HuH-7 (cell line): ENCODE results near the gene SH3RF1.

Experiments used
- DNase-seq: peaks from one replicate; pipeline ENCODE4 v3.0.0; 2011; ENCODE audit warnings: low spot score

Gene SH3RF1

DNA sequence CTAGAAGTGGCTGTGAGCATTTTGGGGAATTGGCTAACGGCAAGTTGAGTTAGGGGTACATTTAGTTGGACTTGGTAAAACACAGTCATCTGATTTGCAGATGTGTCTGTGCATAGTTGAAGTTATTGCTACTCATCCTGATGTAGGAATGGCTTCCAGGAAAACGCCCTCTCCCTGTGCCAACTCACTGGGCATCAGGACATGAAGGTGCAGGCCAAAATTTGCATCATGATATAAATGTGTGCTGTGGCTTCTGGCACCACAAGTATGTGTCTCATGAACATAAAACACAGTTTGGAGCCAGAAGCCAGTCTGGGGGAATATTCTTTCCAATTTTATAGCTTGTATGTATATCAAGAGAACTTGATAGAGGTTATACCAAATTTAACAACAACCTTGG, 206.5 kb downstream of the SH3RF1 start:
- DNase-seq, result no peak

DNA sequence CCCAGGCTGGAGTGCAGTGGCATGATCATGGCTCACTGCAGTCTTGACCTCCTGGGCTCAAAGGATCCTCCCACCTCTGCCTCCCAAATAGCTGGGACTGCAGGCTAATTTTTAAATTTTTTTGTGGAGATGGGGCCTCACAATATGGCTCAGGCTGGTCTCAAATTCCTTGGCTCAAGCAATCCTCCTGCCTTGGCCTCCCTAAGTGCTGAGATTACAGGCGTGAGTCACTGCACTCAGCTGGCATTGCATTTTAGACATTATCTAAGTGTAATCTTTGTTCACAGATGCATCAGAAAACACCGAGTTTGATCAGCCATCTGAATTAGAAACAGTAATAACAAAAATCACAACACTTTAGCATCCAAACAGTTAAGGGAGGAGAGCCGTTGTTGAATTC, 207.3 kb downstream of the SH3RF1 start:
- DNase-seq, result no peak

DNA sequence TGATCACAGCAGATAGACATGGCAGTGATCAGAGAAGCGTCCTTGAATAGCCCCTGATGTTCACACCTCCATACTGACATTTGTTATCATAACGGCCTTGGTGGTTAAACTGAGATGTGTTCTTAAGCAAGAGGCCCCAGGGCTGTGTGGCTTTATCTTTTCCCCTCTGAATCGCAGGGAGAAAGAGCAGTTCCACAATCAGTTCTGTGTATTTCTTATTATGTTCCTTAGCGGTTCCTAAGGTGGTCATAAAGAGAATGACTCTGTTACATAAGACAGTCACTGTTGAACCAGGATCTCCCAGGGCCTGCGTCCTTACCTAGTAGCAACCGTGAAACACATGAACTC, 207.9 kb downstream of the SH3RF1 start:
- no peak for DNase-seq

DNA sequence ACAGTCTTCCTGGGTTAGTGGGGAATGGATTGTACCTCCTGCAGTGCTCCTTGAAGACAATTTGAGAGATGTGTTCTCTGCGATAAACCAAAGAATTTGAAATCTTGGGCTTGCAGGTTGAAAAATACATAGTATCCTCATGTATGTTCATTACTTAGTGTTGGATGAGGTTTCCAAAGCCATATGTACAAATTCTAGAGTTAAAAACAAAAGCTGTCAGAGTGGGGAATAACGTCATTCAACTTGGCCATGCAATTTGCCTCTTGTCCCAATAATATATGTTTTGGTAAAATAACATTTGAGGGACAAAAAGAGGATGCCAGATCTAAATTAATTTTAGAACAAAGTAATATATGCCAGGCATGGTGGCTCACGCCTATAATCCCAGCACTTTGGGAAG, 209.4 kb downstream of the SH3RF1 start:
- no peak for DNase-seq

DNA sequence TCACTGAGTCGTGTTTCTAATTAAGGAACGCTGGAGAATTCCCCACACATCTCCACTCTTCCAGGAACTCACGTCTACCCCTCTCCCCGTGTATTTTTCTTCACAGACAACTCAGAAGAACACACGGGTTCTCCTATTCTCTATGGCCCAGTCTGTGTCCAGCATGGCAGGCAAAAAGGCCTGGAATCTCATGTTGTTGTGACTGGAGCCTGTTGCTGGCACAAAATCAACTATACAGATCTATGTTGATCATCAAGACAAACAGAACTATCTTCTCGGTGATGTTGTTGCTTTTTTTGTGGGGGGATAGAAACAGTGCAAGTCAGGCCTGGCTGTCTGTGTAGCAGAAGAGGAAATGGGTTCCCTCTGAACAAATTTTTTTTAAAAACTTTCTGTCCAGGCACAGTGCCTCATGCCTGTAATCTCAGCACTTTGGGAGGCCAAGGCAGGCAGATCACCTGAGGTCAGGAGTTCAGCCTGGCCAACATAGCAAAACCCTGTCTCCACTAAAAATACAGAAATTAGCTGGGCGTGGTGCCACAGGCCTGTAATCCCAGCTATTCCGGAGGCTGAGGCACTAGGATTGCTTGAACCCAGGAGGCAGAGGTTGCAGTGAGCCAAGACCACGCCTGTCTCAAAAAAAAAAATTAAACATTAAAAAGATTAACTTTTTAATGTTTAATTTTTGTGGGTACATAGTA, 210.2 kb downstream of the SH3RF1 start:
- DNase-seq, result no peak

DNA sequence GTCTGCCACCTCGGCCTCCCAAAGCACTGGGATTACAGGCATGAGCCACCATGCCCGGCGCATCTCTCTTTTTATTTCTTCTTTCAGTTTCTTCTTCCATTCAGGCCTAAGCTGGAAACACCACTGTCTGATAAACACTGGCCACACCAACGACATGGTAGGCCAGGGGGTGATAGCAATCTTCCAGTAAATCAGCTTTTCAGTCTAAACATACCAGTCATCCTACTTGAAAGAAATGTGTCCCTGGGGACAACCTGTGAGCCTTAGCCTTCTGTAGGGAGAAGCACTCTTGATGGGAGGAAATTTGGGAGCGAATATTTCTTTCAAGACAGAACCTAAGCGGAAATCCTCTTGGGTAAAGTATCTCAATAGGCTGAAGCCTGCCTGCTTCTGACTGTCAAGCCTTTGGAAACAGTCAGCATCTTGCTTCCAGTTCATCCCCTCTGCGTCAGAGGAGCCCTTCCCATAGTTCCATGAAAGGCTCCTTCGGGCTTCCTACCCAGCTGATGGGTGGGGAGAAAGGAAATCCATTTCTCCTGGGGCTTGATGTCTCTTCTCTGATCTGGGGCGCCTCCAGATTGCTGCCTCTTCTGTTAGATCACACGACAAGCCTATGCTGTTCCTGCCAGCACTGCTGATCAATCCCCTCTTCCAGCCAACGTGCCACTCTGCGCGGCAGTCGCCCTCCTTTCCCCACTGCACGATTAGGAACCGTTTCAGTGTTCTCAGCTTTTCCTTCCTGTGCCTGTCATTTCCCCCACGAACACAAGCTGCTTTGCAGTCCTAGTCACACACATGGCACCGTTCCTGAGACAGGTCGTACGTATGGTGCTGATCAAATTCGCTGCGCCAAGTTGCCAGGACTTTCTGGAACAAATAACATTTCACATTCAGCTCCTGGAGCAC, 211.2 kb downstream of the SH3RF1 start:
- no peak for DNase-seq

DNA sequence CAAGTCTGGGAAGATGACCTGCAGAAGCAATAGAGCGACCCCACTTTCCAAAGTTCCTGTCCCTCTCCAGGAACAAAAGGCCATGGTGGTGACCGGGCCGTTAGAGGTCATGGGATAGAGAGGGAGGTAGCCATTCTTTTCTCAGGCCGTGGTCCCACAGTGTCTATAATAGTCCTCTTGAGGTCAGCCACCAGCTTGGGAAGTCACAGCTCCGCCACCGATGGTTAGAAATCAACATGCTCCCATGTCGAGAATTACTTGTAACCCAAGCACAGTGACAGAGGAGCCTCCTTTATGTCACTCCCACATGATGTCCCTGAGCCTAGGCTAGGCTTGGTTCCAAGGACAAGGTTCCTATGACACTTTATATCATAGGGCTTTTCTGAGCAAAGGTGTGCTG, 212.4 kb downstream of the SH3RF1 start:
- DNase-seq, result no peak

DNA sequence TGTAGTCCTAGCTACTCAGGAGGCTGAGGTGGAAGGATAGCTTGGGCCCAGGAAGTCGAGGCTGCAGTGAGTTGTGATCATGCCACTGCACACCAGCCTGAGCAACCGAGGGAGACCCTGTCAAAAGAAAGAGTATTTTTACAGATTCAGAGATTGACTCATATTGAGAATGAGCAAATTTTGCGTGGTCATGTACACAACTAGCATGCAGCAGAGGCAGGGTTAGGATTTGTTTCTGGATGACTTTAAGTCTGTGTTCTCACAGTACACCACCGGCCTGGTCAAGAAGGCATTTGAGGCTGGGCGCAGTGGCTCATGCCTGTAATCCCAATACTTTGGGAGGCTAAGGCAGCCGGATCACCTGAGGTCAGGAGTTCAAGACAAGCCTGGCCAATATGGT, 215.9 kb downstream of the SH3RF1 start:
- no peak for DNase-seq

DNA sequence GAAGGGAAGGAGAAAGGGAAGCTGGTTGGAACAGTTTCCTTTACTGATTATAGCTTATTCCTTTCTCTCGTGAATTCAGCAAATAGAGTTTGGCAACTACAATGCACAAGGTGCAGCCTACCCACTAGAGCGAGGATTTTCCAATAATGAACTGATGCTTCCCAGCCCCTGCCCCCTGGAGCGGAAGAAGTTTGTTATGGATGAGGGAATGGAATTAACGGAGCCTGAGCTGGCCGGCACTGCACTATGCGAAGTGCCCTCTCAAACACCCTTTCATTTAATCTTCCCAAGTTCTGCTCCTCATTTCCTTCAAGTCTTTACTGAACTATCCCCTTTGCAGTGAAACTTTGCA, 218.2 kb downstream of the SH3RF1 start:
- no peak for DNase-seq

DNA sequence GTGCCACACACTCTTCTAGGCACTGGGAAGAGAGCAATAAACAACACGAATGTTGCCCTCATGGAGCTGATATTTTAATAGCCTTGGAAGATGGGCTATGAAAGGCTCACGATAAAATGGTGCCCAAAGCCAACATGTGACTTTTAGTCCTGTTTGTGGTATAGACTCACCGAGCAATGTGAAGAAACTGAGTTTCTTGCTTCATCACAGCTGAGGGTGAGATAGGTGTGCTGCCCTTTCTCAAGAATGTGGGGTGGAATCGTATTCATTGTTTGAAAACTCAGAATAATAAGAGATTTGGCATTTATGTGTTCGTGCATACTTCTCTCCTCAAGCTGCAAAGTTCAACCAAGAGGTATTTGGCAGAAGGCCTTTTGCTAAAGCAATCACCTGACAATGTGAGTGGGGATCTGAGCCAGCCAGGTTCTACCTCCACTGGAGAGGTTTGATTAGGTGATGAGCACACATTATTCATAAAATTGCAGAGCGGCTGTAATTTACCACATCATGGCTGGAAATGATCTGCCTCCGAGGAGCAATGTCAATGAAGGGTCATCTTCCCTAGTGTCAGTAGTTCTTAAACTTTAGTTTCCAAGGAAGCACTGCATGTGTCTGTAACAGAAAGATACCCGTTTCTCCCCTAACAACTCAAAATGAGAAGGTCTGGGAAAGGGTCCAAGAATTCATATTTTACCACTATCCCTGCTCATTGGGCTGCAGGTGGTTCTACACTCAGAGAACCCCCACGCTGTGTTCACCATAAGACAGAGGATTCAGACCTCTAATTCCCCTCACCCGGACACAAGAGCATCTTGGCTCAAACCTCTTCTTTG, 218.8 kb downstream of the SH3RF1 start:
- DNase-seq, result no peak

DNA sequence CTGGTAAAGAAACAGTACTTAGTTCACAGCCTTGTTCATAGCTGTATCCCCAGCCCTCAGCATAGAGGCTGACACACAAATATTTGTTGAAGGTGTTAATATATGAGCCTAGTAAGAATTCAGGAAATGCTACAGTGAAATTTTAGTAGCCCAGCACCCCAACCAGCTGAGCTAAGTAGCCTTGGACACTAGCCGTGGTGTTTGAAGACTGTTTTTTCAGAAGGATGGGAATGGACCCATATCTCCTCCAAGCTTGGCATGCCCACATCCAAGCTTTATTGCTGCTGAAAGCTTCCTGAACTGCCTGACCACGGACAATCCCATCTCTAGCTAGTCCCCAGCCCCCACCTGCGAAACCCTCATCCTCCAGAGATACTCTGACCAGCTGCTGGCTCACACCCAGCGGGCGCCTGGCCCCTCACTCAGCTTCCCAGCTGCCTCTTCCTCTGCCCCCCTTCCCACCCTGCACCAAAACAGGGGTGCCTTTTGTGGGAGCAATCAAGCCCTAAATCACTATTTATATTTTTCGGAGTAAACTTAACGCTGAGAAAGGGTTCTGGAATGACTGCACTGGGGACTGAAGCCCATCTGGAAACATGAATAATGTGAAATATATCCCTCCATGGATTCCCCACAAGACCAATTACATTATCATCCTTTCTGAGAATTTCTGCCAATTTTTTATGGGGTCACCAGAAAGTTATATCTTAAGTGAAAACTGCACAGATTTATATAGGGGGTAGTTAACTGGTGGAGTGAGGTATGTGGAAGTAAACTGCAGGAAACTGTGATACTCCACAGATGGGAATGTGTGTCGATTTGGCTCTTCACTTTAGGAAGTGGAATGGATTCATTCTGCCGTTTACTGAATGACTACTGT, 219.6 kb downstream of the SH3RF1 start:
- no peak for DNase-seq

DNA sequence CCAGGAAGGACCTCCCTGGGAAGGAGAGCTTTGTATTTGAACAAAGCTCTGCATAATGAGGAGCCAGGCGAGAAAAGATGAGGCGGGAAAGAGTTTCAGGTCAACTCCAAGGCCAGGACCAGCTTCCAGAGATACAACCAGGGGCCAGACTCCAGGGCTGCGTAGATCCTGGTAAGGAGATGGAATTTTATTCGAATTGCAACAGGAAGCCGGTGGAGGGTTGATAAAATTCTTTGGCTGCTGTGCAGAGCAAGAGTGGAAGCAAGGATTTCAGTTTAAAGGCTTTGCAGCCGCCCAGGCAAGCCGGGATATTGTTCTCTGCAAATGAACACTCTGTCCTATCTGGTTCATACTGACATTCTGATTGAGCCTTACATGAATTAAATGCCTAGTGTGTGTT, 220.5 kb downstream of the SH3RF1 start:
- no peak for DNase-seq

DNA sequence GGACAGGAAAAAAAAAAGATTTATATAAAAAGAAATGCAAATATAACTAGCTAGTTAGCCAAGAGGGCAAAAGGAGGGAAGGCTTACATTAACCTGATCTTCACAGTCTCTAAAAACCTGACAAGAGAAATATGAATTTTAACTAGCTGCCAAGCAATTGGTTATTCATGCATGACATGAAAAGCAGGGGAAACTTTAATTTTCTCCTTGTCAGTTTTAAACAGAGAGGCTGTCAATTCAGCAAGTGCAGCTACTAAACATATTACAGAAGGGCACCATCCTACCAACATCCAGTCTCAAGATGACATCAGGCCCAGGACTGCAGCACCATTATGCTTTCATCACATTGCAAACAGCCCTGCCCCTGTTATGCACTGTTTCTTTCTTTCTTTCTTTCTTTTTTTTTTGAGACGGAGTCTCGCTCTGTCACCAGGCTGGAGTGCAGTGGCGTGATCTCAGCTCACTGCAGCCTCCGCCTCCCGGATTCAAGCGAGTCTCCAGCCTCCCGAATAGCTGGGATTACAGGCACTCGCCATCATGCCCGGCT, 221.8 kb downstream of the SH3RF1 start:
- no peak for DNase-seq

DNA sequence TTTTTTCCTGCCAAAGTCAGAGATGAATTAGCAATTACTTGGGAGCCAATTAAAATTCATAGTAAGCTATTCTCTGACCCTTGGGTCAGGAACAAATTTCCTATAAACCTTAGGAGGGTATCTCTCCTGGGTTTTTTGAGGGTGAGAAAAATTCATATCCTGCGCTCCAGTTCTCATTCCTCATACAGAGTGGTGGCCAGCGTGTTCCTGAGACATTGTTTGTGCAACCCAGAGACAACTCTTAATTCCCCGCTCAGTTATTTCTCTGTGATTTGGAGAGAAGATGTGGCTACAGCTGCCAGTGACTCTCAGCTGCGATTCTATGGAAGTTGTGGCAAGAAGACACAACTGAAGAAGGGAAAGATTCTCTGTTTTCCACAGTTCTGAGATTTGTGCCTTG, 222.8 kb downstream of the SH3RF1 start:
- no peak for DNase-seq

DNA sequence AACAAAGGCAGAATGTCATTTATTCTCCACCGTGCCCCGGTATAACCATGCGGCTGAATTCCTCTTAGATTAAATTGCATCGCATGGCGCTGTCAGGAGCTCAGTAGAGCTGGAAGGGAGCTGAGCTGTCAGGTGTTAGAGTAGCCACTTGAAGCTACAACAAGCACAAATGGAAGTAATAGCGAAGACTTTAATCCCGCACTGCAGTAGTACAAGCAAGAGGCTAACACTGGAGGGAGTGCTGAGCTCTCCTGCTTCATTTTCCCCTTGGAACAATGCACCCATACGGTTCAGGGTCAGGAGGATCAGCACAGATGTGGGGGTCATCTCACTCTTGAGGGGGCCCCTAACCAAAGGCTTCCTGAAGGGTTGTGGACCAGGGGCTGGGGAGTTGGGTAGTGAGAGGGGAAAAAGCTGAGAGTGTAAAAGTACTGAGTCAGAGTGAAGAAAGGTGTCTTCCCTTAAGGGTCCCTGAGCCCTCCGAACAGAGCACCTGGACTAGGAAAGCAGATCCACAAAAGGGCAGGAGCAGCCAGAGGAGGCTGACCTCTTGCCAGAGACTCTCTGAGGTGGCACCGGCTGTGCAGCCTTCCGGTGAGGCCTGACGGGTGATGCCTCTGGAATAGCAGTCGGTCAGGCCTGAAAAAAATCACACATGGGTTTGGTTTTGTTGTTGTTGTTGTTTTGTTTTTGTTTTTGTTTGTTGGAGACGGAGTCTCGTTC, 224.7 kb downstream of the SH3RF1 start:
- DNase-seq, result no peak

DNA sequence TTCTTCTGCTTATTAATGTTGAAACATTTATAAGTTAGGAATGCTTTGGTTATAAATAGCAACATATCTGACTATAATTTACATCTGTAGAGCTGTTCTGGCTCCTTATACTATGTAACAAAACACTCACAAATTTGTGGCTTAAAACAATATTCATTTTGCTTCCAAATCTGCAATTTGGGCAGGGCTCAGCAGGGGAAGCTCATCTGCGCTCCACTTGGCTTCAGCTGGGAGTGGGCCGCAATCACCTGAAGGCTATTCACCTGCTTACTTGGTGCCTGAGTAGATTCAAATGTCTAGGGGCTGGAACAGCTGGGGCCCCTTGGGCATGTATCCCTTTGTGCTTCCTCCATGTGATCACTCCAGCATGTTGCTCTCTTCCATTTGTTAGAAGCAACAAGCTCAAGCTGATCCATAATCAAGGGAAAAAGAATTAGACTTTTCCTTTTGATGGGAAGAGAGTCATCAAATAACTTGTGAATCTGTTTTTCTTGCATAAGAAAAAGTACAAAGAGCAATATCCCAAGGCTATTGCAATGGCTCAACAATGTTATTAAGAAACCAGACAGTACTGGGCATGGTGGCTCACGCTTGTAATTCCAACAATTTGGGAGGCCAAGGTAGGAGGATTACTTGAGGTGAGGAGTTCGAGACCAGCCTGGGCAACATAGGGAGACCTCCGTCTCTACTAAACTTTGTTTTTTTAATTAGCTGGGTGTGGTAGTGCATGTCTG, 225.9 kb downstream of the SH3RF1 start:
- no peak for DNase-seq
